GM18870 (cell line): Measurements from ENCODE around the gene SARM1.

Source experiments
- ATAC-seq: cut with Tn5 transposase; IDR thresholded peaks from one replicate; pipeline ENCODE4 v1.9.1; 2021; ENCODE audit warnings: moderate library complexity; ENCODE audit not compliant: unreplicated experiment

SARM1 gene

DNA sequence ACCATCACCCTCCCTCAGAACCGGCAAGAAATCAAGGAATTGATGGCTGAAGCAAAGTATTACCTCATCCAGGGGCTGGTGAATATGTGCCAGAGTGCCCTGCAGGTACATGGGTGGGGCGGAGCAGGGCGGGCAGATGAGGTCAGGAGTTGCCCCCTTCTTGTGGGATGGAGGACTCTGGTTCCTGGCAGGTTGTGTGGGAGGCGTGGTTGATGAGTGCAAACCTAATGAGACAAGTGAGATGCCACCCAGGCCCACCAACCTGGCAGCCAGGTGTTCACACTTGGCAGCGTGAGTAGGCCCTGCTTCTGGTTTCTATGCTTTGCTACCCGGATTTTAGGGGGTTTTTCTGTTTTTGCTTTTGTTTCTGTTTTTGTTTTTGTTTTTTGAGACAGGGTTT is 31.1 kb upstream of the SARM1 start:
- no peak for ATAC-seq

- ATAC-seq, result no peak
These were observed 30.0 kb upstream of the SARM1 start for GRCh38 chr17:28341516-28341915.

- no peak for ATAC-seq
These were observed 29.2 kb upstream of the SARM1 start for GRCh38 chr17:28342313-28342712.

- ATAC-seq, result no peak
These were observed 28.0 kb upstream of the SARM1 start for GRCh38 chr17:28343491-28343932.

DNA sequence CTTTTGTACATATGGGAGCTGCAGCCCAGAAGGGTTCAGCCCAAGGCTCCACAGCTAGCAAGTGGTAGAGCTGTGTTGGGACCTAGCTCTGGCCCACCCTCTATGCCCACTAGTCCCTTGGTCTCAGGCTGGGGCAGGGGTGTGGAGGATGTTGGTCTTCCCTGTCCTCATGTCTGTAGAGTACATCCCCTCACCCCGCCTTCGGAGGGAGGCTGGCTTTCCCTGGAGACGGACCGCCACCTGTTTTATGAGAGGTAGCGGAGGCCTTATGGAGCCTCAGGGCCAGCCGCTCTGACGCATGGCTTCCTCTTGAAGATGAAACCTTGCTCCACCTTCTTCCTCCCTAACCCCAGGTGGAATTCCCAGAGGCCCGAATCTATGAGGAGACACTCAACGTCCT is 27.5 kb upstream of the SARM1 start:
- no peak for ATAC-seq

DNA sequence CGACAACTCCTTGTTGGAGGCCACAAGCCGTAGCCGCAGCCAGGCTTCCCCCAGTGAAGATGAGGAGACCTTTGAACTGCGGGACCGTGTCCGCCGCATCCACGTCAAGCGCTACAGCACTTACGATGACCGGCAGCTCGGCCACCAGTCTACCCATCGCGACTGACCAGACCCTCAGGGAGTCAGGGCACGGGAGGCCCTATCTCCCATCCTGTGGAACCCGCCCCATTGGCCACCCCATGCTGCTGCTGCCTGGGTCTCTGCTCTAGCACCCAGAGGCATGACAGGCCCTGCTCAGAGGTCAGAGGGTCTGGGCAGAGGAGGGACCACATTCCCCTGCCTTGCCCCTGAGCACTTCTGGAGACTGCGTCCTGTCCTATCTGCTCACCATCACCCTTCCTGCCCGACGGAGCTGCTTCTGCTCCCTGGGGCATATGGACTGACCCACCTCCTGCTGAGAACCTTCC is 27.0 kb upstream of the SARM1 start:
- ATAC-seq, result no peak

- ATAC-seq, result no peak
These were observed 25.9 kb upstream of the SARM1 start for GRCh38 chr17:28345419-28346198.

- ATAC-seq, result no peak
These were observed 25.3 kb upstream of the SARM1 start for GRCh38 chr17:28346199-28346580.

- no peak for ATAC-seq
These were observed 24.7 kb upstream of the SARM1 start for GRCh38 chr17:28346746-28347246.

GRCh38 chr17:28347261-28347891 is 24.1 kb upstream of the SARM1 start:
- ATAC-seq, result no peak

DNA sequence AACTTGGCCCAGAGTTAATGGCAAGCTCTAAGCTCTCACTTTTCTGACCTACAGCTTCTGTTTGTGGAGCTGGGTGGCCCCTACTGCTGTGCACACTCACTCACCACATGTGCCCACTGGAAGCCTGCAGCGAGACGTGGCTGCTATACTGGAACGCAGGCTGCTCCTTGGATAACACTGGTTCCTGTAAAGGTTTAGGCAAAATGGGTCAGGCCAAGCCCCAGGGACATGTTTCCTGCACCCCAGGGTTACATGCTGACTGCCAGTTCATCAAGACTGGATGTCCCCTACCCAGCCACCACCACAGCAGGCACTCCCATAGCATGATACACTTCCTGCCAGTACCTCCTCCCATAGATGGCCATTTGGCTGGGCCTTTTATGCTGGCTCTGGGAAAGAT is 22.5 kb upstream of the SARM1 start:
- no peak for ATAC-seq

- ATAC-seq, result no peak
These were observed 21.2 kb upstream of the SARM1 start for GRCh38 chr17:28350271-28350670.

DNA sequence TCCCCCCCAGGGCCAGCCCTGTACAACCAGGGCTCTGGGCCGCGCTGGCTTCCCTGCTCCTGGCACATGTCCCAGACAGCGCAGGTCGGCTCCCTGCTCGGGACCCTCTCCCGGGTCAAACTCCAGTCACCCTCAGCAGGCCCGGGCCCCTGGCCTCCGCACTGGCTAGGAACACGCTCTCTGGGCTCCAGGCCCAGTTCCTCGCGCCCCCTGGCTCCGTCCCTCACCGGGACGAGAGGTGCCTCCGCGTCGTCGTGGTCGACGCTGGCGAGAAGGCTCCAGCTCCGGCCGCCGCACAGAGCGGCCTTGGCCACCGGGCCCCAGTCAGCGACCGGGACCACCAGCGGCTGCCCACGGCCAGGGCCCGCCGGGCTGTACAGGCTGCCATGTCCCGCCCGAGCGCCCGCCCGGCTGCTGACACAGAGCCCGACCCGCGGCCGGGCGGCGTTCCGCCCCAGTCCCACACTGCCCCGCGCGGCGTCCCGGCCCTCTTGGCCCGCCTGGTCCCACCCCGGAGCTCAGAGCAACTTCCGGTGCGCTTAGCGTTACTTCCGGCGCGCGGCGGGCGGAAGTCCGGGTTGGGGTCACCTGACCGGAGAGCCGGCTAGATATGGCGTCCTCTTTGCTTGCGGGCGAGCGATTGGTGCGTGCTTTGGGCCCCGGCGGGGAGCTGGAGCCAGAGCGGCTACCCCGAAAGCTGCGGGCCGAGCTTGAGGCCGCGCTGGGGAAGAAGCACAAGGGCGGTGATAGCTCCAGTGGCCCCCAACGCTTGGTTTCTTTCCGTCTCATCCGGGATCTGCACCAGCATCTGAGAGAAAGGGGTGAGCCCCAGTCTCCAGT is 14.2 kb upstream of the SARM1 start, which contains the start of gene POLDIP2:
Gene POLDIP2, minus strand, starts transcription at position 467 of the 840 bp plus-strand sequence. Its CDS starts 79 bp downstream, at position 388.
- ATAC-seq, result peak; percentile 80

DNA sequence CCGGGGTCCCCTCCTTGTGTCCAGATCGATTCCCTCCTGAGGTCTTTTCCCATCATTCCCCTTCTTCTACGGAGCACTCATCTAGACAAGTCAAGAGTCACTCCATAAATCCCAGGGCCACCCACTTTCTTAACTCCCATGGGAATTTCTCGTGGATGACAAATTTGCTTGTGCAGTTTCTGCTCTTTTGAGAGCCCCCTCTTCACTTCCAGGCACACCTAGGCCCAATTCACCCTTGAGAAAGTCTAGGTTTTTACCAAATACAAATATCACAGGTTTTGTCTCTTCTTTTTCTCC is 13.6 kb upstream of the SARM1 start:
- ATAC-seq, result no peak

GRCh38 chr17:28363186-28363585 is 8.3 kb upstream of the SARM1 start:
- no peak for ATAC-seq

DNA sequence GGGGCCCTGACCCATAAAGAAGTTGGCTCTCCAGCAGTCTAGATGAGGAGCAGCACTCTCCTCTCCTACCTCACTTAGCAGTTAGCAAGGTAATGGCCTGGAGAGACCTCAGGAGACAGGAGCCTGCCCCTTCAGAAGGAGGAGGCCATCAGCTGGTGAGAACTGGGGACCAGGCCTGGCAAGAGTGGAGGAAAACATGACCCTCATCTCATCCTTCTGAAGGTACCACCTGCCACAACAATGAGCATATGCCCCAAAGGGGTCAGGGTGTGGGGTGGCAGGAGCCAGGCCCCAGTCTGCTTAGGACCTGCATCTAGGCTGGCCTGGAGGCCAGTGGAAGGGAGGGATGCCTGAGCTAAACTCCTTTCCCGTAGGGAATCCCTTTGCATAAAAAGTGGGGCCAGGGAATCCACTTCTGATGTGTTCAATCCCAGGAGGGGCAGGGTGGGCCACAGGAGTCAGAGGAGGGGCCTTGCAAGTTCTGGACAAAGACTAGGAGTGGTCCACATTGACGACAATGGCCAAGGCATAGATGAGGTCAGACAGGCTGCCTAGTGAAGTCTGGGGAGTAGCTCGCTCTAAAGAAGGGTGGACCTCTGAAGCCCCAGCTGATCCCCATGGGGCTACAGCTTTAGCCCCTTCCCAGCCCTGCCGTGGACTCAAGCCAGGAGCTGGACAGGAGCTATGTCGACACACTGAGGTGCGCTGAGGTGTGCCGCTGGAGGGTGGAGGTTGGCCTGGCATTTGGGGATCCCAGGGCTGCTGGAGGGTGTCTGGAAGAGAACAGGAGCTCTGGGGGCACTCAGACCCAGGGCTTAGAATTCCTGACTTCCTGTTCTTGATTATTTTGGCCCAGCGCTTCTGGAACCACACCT is 7.5 kb upstream of the SARM1 start:
- no peak for ATAC-seq

- ATAC-seq, result no peak
These were observed 6.7 kb upstream of the SARM1 start, which contains the start of gene SEBOX for GRCh38 chr17:28364665-28365363. Gene SEBOX (minus strand): TSS chr17:28365199. CDS start chr17:28365151, 48 bp downstream.

DNA sequence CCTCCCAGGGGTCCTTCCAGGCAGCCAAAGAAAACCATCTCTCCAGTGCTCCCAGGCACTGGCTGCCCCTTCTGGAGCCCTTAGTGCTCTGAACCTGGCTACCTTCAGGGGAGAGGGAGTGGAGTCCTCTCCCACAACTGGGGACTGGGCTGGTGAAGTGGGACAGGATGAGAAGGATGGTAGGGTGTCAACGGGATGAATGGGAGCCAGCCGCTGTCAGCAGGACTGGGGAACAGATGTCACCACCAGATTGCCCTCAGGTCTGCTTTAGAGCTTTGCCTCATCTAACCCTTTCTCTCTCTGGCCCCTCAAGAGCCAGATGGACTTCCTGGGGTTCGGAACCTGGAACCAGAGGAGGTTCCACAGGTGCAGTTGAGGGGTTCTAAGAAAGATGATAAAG is 6.0 kb upstream of the SARM1 start:
- no peak for ATAC-seq

DNA sequence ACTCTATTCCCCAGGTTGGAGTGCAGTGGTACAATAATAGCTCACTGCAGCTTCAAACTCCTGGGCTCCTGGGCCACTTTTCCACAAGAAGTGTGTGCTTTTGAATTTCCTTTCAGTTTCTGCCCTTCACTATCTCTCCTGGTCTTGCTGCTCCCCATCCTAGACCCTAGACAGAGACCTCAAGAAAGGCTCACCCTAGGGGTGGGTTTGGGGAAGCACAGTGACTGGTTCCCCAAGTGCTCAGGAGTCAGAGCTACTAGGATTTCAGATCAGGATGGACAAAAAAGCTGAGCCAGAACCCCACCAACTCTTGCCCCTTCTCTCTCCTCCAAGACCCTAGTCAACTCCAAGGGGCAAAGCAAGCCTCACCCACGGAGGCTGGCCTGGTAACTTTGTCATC is 4.9 kb upstream of the SARM1 start:
- ATAC-seq, result no peak
